CD14-positive monocyte (primary cell): ENCODE results near the gene LRRN4. TPM values are rescaled to one million over a fixed set of nuclear protein-coding genes. Genes with fewer than 3 reads are reported as not detected.

ENCODE experiments used
- DNase-seq, 3 donors: peaks; one replicate each; pipeline ENCODE4 v3.0.0-alpha.2; 2011 to 2022
- H2AFZ ChIP-seq: 2 replicates; pipeline ENCODE4 v1.6.0; 2012; ENCODE audit warnings: mild to moderate bottlenecking, low read depth, low read length, inconsistent platforms; ENCODE audit not compliant: insufficient read depth, poor library complexity, severe bottlenecking
- H3K27ac ChIP-seq, 2 donors: 1 replicate in 1 of 2; 2 replicates in 1 of 2; pipeline ENCODE4 v1.5.1; 2012 to 2013; ENCODE audit warnings: low read length in 2 of 2, control low read depth in 1 of 2, inconsistent platforms in 1 of 2, low read depth in 1 of 2, mild to moderate bottlenecking in 1 of 2
- H3K27me3 ChIP-seq, 2 donors: one replicate each; pipeline versions ENCODE4 v1.6.0 to v1.6.1; 2011 to 2013; ENCODE audit warnings: low read length in 2 of 2; ENCODE audit not compliant: control insufficient read depth in 2 of 2, insufficient read depth in 2 of 2
- H3K36me3 ChIP-seq, 2 donors: replicated peaks in 1 of 2; 1 replicate in 1 of 2; 2 replicates in 1 of 2; pipeline versions ENCODE4 v1.5.1 to v1.6.1; 2012 to 2013; ENCODE audit warnings: low read length in 2 of 2, control low read depth in 1 of 2, inconsistent platforms in 1 of 2, mild to moderate bottlenecking in 1 of 2; ENCODE audit not compliant: insufficient read depth in 2 of 2, control insufficient read depth in 1 of 2
- H3K4me1 ChIP-seq, 2 donors: 1 replicate in 1 of 2; 2 replicates in 1 of 2; pipeline versions ENCODE4 v1.5.1 to v1.6.1; 2012 to 2013; ENCODE audit warnings: low read length in 2 of 2, control low read depth in 1 of 2, inconsistent platforms in 1 of 2, mild to moderate bottlenecking in 1 of 2, moderate library complexity in 1 of 2; ENCODE audit not compliant: insufficient read depth in 2 of 2, control insufficient read depth in 1 of 2
- H3K4me2 ChIP-seq: replicated peaks from 2 replicates; pipeline ENCODE3; 2012; ENCODE audit warnings: low read length, moderate library complexity, mild to moderate bottlenecking; ENCODE audit not compliant: poor library complexity, severe bottlenecking; ENCODE audit errors: extremely low read depth
- H3K4me3 ChIP-seq, 3 experiments: fragments of 200-600 bp in 1 of 3; sonication (generic) in 1 of 3; replicated peaks in 1 of 3; 1 replicate in 2 of 3; 2 replicates in 1 of 3; pipeline ENCODE4 v1.5.1; 2011 to 2013; ENCODE audit warnings: low read length in 3 of 3, mild to moderate bottlenecking in 3 of 3, control low read depth in 2 of 3, low read depth in 2 of 3, inconsistent platforms in 1 of 3, moderate library complexity in 1 of 3
- H3K79me2 ChIP-seq: 2 replicates; pipeline ENCODE4 v1.6.0; 2012; ENCODE audit warnings: mild to moderate bottlenecking, control low read depth, inconsistent platforms, low read length, moderate library complexity; ENCODE audit not compliant: insufficient read depth
- H3K9ac ChIP-seq: 2 replicates; pipeline ENCODE4 v1.6.0; 2017; ENCODE audit warnings: low read length, mild to moderate bottlenecking; ENCODE audit not compliant: insufficient read depth, poor library complexity, severe bottlenecking
- H3K9me3 ChIP-seq, 2 donors: replicated peaks in 1 of 2; 1 replicate in 1 of 2; 2 replicates in 1 of 2; pipeline versions ENCODE4 v1.5.1 to v1.6.1; 2012 to 2013; ENCODE audit warnings: low read length in 2 of 2, control low read depth in 1 of 2; ENCODE audit not compliant: control insufficient read depth in 1 of 2, insufficient read depth in 1 of 2
- H4K20me1 ChIP-seq: 2 replicates; pipeline ENCODE4 v1.6.0; 2012; ENCODE audit warnings: mild to moderate bottlenecking, low read length, control low read depth, moderate library complexity; ENCODE audit not compliant: insufficient read depth
- H3K27ac Mint-ChIP-seq, 7 donors: one replicate each; pipeline ENCODE4 v1.8.0; 2020; ENCODE audit warnings: mild to moderate bottlenecking in 7 of 7, mixed read lengths in 7 of 7, moderate library complexity in 6 of 7, inconsistent platforms in 2 of 7
- H3K27me3 Mint-ChIP-seq, 3 donors: one replicate each; pipeline ENCODE4 v1.8.0; 2021 to 2022; ENCODE audit warnings: low read depth in 3 of 3, mild to moderate bottlenecking in 3 of 3, mixed read lengths in 3 of 3, moderate library complexity in 3 of 3, inconsistent platforms in 1 of 3
- H3K36me3 Mint-ChIP-seq, 2 donors: one replicate each; pipeline ENCODE4 v1.8.0; 2020; ENCODE audit warnings: mixed read lengths in 2 of 2, inconsistent platforms in 1 of 2, mild to moderate bottlenecking in 1 of 2
- H3K4me1 Mint-ChIP-seq: one replicate; pipeline ENCODE4 v1.8.0; 2020; ENCODE audit warnings: mild to moderate bottlenecking, mixed read lengths
- H3K4me3 Mint-ChIP-seq, 2 donors: one replicate each; pipeline ENCODE4 v1.8.0; 2020; ENCODE audit warnings: mild to moderate bottlenecking in 2 of 2, mixed read lengths in 2 of 2, moderate library complexity in 1 of 2
- H3K9me3 Mint-ChIP-seq, 7 donors: one replicate each; pipeline ENCODE4 v1.8.0; 2020 to 2022; ENCODE audit warnings: mixed read lengths in 7 of 7, mild to moderate bottlenecking in 6 of 7, moderate library complexity in 6 of 7, inconsistent platforms in 2 of 7
- WGBS: methylation state at CpG from one replicate; pipeline ENCODE4 v1.1.5; 2013; ENCODE audit warnings: missing lambda C conversion rate; ENCODE audit not compliant: insufficient coverage; 5-methylcytosine and 5-hydroxymethylcytosine counted together
- intact Hi-C, 2 donors: fragments of 100-400 bp; cut with micrococcal nuclease; formaldehyde crosslinking; loops; one replicate each; pipeline versions ENCODE4 v1.15.0 to v1.15.1; 2023
- polyA plus RNA-seq, 3 donors: library from polyadenylated mRNA; depleted of rRNA in 1 of 3; unstranded in 2 of 3; stranded (reverse) in 1 of 3; fragments of 300-500 nt in 2 of 3; fragments of >200 nt in 1 of 3; fragmentation: Illumina TruSeq in 2 of 3; gene quantifications; 1 replicate in 2 of 3; 2 replicates in 1 of 3; pipeline ENCODE4 v1.2.3, GENCODE V29; 2012 to 2021
- small RNA-seq: library from RNA; depleted of rRNA; stranded (forward); fragments of <200 nt; gene quantifications from one replicate; pipeline ENCODE3, GENCODE V24; 2012; ENCODE audit warnings: low read depth; ENCODE audit not compliant: insufficient read length
- TF ChIP-seq, protein P1 (sequence below): fragments of 200-600 bp; IDR thresholded peaks from one replicate; pipeline ENCODE4 v1.8.0; 2022; ENCODE audit warnings: antibody characterized with exemption, mild to moderate bottlenecking

The LRRN4 gene
- polyA plus RNA-seq, 3 donors: not detected

DNA sequence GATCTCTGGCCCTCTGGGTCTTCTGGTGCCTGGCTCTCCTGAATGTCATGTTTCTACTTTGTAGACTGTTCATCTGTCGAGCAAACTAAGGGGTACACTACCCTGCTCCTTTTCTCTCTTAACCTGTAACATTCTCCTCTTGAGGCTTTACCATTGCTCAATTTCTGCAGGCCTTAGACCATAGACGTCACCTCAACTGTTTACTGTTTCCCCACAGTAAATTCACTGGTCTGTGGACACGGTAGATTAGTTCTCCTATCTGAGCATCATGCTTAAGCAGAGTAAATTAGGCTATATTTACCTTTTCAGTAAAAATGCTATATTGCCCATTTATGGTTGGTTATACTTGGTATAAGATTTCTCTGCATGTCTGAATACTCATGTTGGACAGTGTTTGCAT is 62.9 kb downstream of the LRRN4 start:
- Histone ChIP-seq H3K36me3 (peaks cover 18 to 85% of the 10 kb centered on the region in 2 donors), H3K79me2 (no peaks in the 10 kb centered on the region), H3K4me3 (no peak overlapping the region), H3K27ac (no peak overlapping the region), H2AFZ (no peak overlapping the region), H3K9ac (no peak overlapping the region), H4K20me1 (no peaks in the 10 kb centered on the region), H3K4me1 (no peaks in the 10 kb centered on the region), H3K9me3 (no peaks in the 10 kb centered on the region), H3K4me2 (no peak overlapping the region), H3K27me3 (no peaks in the 10 kb centered on the region)
- TF ChIP-seq, protein P1, sequence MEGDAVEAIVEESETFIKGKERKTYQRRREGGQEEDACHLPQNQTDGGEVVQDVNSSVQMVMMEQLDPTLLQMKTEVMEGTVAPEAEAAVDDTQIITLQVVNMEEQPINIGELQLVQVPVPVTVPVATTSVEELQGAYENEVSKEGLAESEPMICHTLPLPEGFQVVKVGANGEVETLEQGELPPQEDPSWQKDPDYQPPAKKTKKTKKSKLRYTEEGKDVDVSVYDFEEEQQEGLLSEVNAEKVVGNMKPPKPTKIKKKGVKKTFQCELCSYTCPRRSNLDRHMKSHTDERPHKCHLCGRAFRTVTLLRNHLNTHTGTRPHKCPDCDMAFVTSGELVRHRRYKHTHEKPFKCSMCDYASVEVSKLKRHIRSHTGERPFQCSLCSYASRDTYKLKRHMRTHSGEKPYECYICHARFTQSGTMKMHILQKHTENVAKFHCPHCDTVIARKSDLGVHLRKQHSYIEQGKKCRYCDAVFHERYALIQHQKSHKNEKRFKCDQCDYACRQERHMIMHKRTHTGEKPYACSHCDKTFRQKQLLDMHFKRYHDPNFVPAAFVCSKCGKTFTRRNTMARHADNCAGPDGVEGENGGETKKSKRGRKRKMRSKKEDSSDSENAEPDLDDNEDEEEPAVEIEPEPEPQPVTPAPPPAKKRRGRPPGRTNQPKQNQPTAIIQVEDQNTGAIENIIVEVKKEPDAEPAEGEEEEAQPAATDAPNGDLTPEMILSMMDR: no peak
- H3K36me3 Mint-ChIP-seq: peaks cover 38 to 52% of the 10 kb centered on the region in 2 donors
- DNase-seq: no peak
- H3K27ac Mint-ChIP-seq: no peak overlapping the region
- no peaks in the 10 kb centered on the region for H3K4me1 Mint-ChIP-seq
- intact Hi-C loops: no loop called here
- no peak overlapping the region for H3K4me3 Mint-ChIP-seq
- no peaks in the 10 kb centered on the region for H3K27me3 Mint-ChIP-seq
- no peaks in the 10 kb centered on the region for H3K9me3 Mint-ChIP-seq
- 96% methylated on average over 2 of the region's 3 CpGs for WGBS

Small RNA genes within 50 kb of the gene (small RNA-seq; reads per million reads assigned to genes)
- not detected for gene RN7SL498P

Other genes starting within 250 kb of the LRRN4 start
- gene CHGB, start 142.6 kb downstream of the LRRN4 start, polyA plus RNA-seq: not detected
- gene TRMT6, start 103.5 kb downstream of the LRRN4 start, polyA plus RNA-seq: 10 to 100 TPM in 2 of 3 donors, 1 to 10 TPM in 1; 9.3 to 11.0 (median 10.6) TPM
- under 1 TPM; 0.07 to 0.51 (median 0.18) TPM for gene MCM8, start 103.4 kb downstream of the LRRN4 start, polyA plus RNA-seq
- gene CRLS1, start 47.9 kb downstream of the LRRN4 start, polyA plus RNA-seq: 10 to 100 TPM; 33.2 to 55.4 (median 37.2) TPM
- not detected for gene FERMT1, start 69.0 kb upstream of the LRRN4 start, polyA plus RNA-seq